ENCODE data around the gene CRYL1. TPM values are rescaled to one million over a fixed set of nuclear protein-coding genes. Genes with fewer than 3 reads are reported as not detected.

The CRYL1 gene
- total RNA-seq, 2 experiments from 2014 or later = 8.5 to 9.1 TPM

- Mint-ChIP-seq H3K9me3 (ENCODE audit: low read depth) (peaks cover 9% of the 10 kb centered on the region), H3K27me3 (no peaks in the 10 kb centered on the region), H3K4me1 (peaks cover 5% of the 10 kb centered on the region), H3K36me3 (ENCODE audit: low read depth) (peaks cover 9% of the 10 kb centered on the region), H3K27ac (no peak overlapping the region), H3K4me3 (no peak overlapping the region)
- intact Hi-C loops (cut with DNase I, micrococcal nuclease) = loop anchor here in 1 of 2 experiments (10.0 kb wide), 1 partner anchor 143 kb away; the partner anchor contains the start of gene IL17D
- ChIA-PET CTCF (no interaction called here), POLR2A (no interaction called here)
- no peak for DNase-seq
- ATAC-seq = no peak
These were observed 36.1 kb upstream of the CRYL1 start for GRCh38 chr13:20561741-20562140.

- ChIA-PET POLR2A (no interaction called here), CTCF (interaction anchor here (0.5 to 1.1 kb wide), 2 partner anchors 19 to 90 kb away, joined by 3 read pairs; no protein-coding TSS in a partner anchor)
- no peaks in the 10 kb centered on the region for H3K27me3 Mint-ChIP-seq
- H3K27ac Mint-ChIP-seq = no peak overlapping the region
- H3K36me3 Mint-ChIP-seq (ENCODE audit: low read depth) = peaks cover 4% of the 10 kb centered on the region
- DNase-seq (peak; percentile 14), ATAC-seq (peak; percentile 30)
- H3K4me3 Mint-ChIP-seq = no peak overlapping the region
- peaks cover 6% of the 10 kb centered on the region for H3K9me3 Mint-ChIP-seq (ENCODE audit: low read depth)
- no peaks in the 10 kb centered on the region for H3K4me1 Mint-ChIP-seq
- intact Hi-C loops (cut with DNase I, micrococcal nuclease) = loop anchor here in 1 of 2 experiments (10.0 kb wide), 1 partner anchor 145 kb away; the partner anchor contains the start of gene IL17D
These were observed 34.2 kb upstream of the CRYL1 start for GRCh38 chr13:20559659-20560356.

- no peaks in the 10 kb centered on the region for H3K27me3 Mint-ChIP-seq
- H3K27ac Mint-ChIP-seq = no peak overlapping the region
- ATAC-seq (no peak), DNase-seq (no peak)
- POLR2A ChIA-PET = no interaction called here
- CTCF ChIA-PET = interaction anchor here (1.1 kb wide), 1 partner anchor 19 kb away, joined by 3 read pairs; no protein-coding TSS in a partner anchor
- H3K4me3 Mint-ChIP-seq = no peak overlapping the region
- no peaks in the 10 kb centered on the region for H3K9me3 Mint-ChIP-seq (ENCODE audit: low read depth)
- intact Hi-C loops (cut with DNase I, micrococcal nuclease) = no loop called here
- no peaks in the 10 kb centered on the region for H3K4me1 Mint-ChIP-seq
- no peaks in the 10 kb centered on the region for H3K36me3 Mint-ChIP-seq (ENCODE audit: low read depth)
These were observed 33.3 kb upstream of the CRYL1 start for GRCh38 chr13:20558982-20559381.

- ChIA-PET POLR2A (no interaction called here), CTCF (interaction anchor here (0.8 kb wide), 1 partner anchor 17 kb away, joined by 3 read pairs; no protein-coding TSS in a partner anchor)
- H3K9me3 Mint-ChIP-seq (ENCODE audit: low read depth) = no peaks in the 10 kb centered on the region
- H3K27me3 Mint-ChIP-seq = no peaks in the 10 kb centered on the region
- H3K4me3 Mint-ChIP-seq = no peak overlapping the region
- DNase-seq (no peak), ATAC-seq (no peak)
- no peak overlapping the region for H3K27ac Mint-ChIP-seq
- no peaks in the 10 kb centered on the region for H3K36me3 Mint-ChIP-seq (ENCODE audit: low read depth)
- intact Hi-C loops (cut with DNase I, micrococcal nuclease) = no loop called here
- no peaks in the 10 kb centered on the region for H3K4me1 Mint-ChIP-seq
These were observed 27.7 kb upstream of the CRYL1 start for GRCh38 chr13:20553311-20553710.

GRCh38 chr13:20550799-20551198 lies 25.1 kb upstream of the CRYL1 start:
- peaks cover 8% of the 10 kb centered on the region for H3K4me1 Mint-ChIP-seq

GRCh38 chr13:20547479-20547908 lies 21.8 kb upstream of the CRYL1 start:
- Mint-ChIP-seq H3K9me3 (ENCODE audit: low read depth) (no peaks in the 10 kb centered on the region), H3K4me3 (no peak overlapping the region), H3K4me1 (peaks cover 8% of the 10 kb centered on the region), H3K27me3 (no peaks in the 10 kb centered on the region), H3K27ac (no peak overlapping the region), H3K36me3 (ENCODE audit: low read depth) (no peaks in the 10 kb centered on the region)
- no peak for ATAC-seq
- POLR2A ChIA-PET = no interaction called here
- CTCF ChIA-PET = no interaction called here
- intact Hi-C loops (cut with DNase I, micrococcal nuclease) = no loop called here
- no peak for DNase-seq

More at GRCh38 chr13:20550799-20551198, 25.1 kb upstream of the CRYL1 start:
- Mint-ChIP-seq H3K36me3 (ENCODE audit: low read depth) (no peaks in the 10 kb centered on the region), H3K27ac (no peak overlapping the region), H3K27me3 (no peaks in the 10 kb centered on the region), H3K4me3 (no peak overlapping the region), H3K9me3 (ENCODE audit: low read depth) (no peaks in the 10 kb centered on the region)
- CTCF ChIA-PET = no interaction called here
- POLR2A ChIA-PET = interaction anchor here (0.7 kb wide), 1 partner anchor 22 kb away, joined by 5 read pairs; no protein-coding TSS in a partner anchor
- ATAC-seq (no peak), DNase-seq (no peak)
- intact Hi-C loops (cut with DNase I, micrococcal nuclease) = no loop called here

GRCh38 chr13:20546556-20546955 lies 20.9 kb upstream of the CRYL1 start:
- ATAC-seq = no peak

GRCh38 chr13:20544201-20544923 lies 18.7 kb upstream of the CRYL1 start:
- intact Hi-C loops (cut with DNase I, micrococcal nuclease) = no loop called here
- CTCF ChIA-PET = interaction anchor here (0.8 kb wide), 1 partner anchor 51 kb away, joined by 3 read pairs; no protein-coding TSS in a partner anchor

More at GRCh38 chr13:20546556-20546955, 20.9 kb upstream of the CRYL1 start:
- no peak overlapping the region for H3K27ac Mint-ChIP-seq
- no peaks in the 10 kb centered on the region for H3K36me3 Mint-ChIP-seq (ENCODE audit: low read depth)
- H3K4me1 Mint-ChIP-seq = peaks cover 8% of the 10 kb centered on the region
- no peaks in the 10 kb centered on the region for H3K9me3 Mint-ChIP-seq (ENCODE audit: low read depth)
- H3K27me3 Mint-ChIP-seq = no peaks in the 10 kb centered on the region
- POLR2A ChIA-PET = no interaction called here
- CTCF ChIA-PET = interaction anchor here (0.6 to 1.0 kb wide), 2 partner anchors 55 to 305 kb away, joined by 3 to 4 read pairs; no protein-coding TSS in a partner anchor
- intact Hi-C loops (cut with DNase I, micrococcal nuclease) = no loop called here
- H3K4me3 Mint-ChIP-seq = no peak overlapping the region
- DNase-seq = no peak

GRCh38 chr13:20536992-20537391 lies 11.3 kb upstream of the CRYL1 start:
- no peak for DNase-seq
- H3K9me3 Mint-ChIP-seq (ENCODE audit: low read depth) = peaks cover 3% of the 10 kb centered on the region
- CTCF ChIA-PET = no interaction called here
- POLR2A ChIA-PET = no interaction called here
- H3K36me3 Mint-ChIP-seq (ENCODE audit: low read depth) = no peaks in the 10 kb centered on the region
- ATAC-seq = no peak
- H3K27ac Mint-ChIP-seq = no peak overlapping the region
- H3K4me1 Mint-ChIP-seq = no peaks in the 10 kb centered on the region
- H3K27me3 Mint-ChIP-seq = no peaks in the 10 kb centered on the region
- no peak overlapping the region for H3K4me3 Mint-ChIP-seq
- intact Hi-C loops (cut with DNase I, micrococcal nuclease) = no loop called here

More at GRCh38 chr13:20544201-20544923, 18.7 kb upstream of the CRYL1 start:
- ATAC-seq (no peak), DNase-seq (no peak)
- H3K4me3 Mint-ChIP-seq = no peak overlapping the region
- H3K4me1 Mint-ChIP-seq = peaks cover 8% of the 10 kb centered on the region
- H3K27me3 Mint-ChIP-seq = no peaks in the 10 kb centered on the region
- H3K27ac Mint-ChIP-seq = no peak overlapping the region
- POLR2A ChIA-PET = no interaction called here
- H3K9me3 Mint-ChIP-seq (ENCODE audit: low read depth) = no peaks in the 10 kb centered on the region
- H3K36me3 Mint-ChIP-seq (ENCODE audit: low read depth) = no peaks in the 10 kb centered on the region

- ChIA-PET POLR2A (no interaction called here), CTCF (no interaction called here)
- ATAC-seq (no peak), DNase-seq (no peak)
- H3K27ac Mint-ChIP-seq = no peak overlapping the region
- no peaks in the 10 kb centered on the region for H3K27me3 Mint-ChIP-seq
- H3K9me3 Mint-ChIP-seq (ENCODE audit: low read depth) = peaks cover 5% of the 10 kb centered on the region
- H3K36me3 Mint-ChIP-seq (ENCODE audit: low read depth) = no peaks in the 10 kb centered on the region
- no peaks in the 10 kb centered on the region for H3K4me1 Mint-ChIP-seq
- no peak overlapping the region for H3K4me3 Mint-ChIP-seq
- intact Hi-C loops (cut with DNase I, micrococcal nuclease) = no loop called here
These were observed 8.5 kb upstream of the CRYL1 start for GRCh38 chr13:20534038-20534608.

GRCh38 chr13:20528452-20528851 lies 2.8 kb upstream of the CRYL1 start:
- peak; percentile 37 for ATAC-seq
- Mint-ChIP-seq H3K9me3 (ENCODE audit: low read depth) (peaks cover 2% of the 10 kb centered on the region), H3K4me3 (no peak overlapping the region), H3K27ac (no peak overlapping the region), H3K27me3 (no peaks in the 10 kb centered on the region), H3K4me1 (peaks cover 25% of the 10 kb centered on the region), H3K36me3 (ENCODE audit: low read depth) (no peaks in the 10 kb centered on the region)
- ChIA-PET POLR2A (no interaction called here), CTCF (no interaction called here)
- intact Hi-C loops (cut with DNase I, micrococcal nuclease) = loop anchor here (10.0 kb wide), 3 partner anchors 376 to 1146 kb away; partner anchors contain the start of genes FGF9 (in 1 of the 2) and XPO4 (in 1 of the 2)
- DNase-seq = peak; percentile 51

All from activated CD4-positive, alpha-beta T cell treated with anti-CD3 and anti-CD28 coated beads for 36 hours (primary cell).